H1 (cell line): ENCODE results near the gene PLXNB1. TPM values are rescaled to one million over a fixed set of nuclear protein-coding genes. Genes with fewer than 3 reads are reported as not detected.
A peak's percentile ranks its signal among the peaks of the same experiment; 100 is the strongest.

ENCODE experiments used
- CTCF ChIA-PET: fragments of 300-600 bp; sonication (Branson Sonifier 250); formaldehyde crosslinking; loops from one replicate; lab custom pipeline; 2021; ENCODE audit not compliant: partially characterized antibody; lab: Charles Lee
- POLR2A ChIA-PET: fragments of 300-600 bp; sonication (Branson Sonifier 250); formaldehyde crosslinking; loops from one replicate; lab custom pipeline; 2021; ENCODE audit warnings: inconsistent platforms; ENCODE audit not compliant: partially characterized antibody; lab: Charles Lee
- DNase-seq, 2 experiments: peaks; one replicate each; pipeline versions ENCODE4 v3.0.0 to v3.0.0-alpha.2; 2010 to 2022; ENCODE audit warnings: low spot score in 2 of 2, low read depth in 1 of 2, mixed read lengths in 1 of 2
- FAIRE-seq: peaks from 2 replicates; lab custom pipeline; 2011; peaks lifted over from hg19 to GRCh38; lab: Jason Lieb, UNC
- H2AFZ ChIP-seq: 2 replicates; pipeline ENCODE4 v1.8.1; 2012; ENCODE audit warnings: low read length, inconsistent platforms
- H2AK5ac ChIP-seq: 2 replicates; pipeline ENCODE4 v1.6.1; 2013; ENCODE audit warnings: low read depth, low read length
- H2BK120ac ChIP-seq: replicated peaks from 2 replicates; pipeline ENCODE3; 2013; ENCODE audit warnings: low read depth, low read length, inconsistent platforms
- H2BK12ac ChIP-seq: 2 replicates; pipeline ENCODE4 v1.6.1; 2013; ENCODE audit warnings: low read depth, low read length
- H2BK15ac ChIP-seq: 2 replicates; pipeline ENCODE4 v1.6.1; 2013; ENCODE audit warnings: low read length
- H2BK20ac ChIP-seq: 2 replicates; pipeline ENCODE4 v1.6.1; 2013; ENCODE audit warnings: low read length
- H2BK5ac ChIP-seq: 2 replicates; pipeline ENCODE4 v1.6.1; 2013; ENCODE audit warnings: low read depth, low read length
- H3K14ac ChIP-seq: 2 replicates; pipeline ENCODE4 v1.6.1; 2013; ENCODE audit warnings: inconsistent platforms; ENCODE audit not compliant: insufficient read length
- H3K18ac ChIP-seq: 2 replicates; pipeline ENCODE4 v1.6.1; 2013; ENCODE audit warnings: low read length; ENCODE audit errors: extremely low read depth
- H3K23ac ChIP-seq: 2 replicates; pipeline ENCODE4 v1.6.1; 2013; ENCODE audit warnings: inconsistent platforms; ENCODE audit not compliant: insufficient read length
- H3K23me2 ChIP-seq: 2 replicates; pipeline ENCODE4 v1.6.1; 2013; ENCODE audit warnings: low read depth, low read length
- H3K27ac ChIP-seq: 2 replicates; pipeline ENCODE4 v1.6.1; 2011; ENCODE audit warnings: low read depth, low read length, inconsistent platforms
- H3K27me3 ChIP-seq, 4 experiments: replicated peaks in 1 of 4; 1 replicate in 1 of 4; 2 replicates in 3 of 4; pipeline versions ENCODE4 v1.6.1 to v1.8.1; 2011 to 2013; ENCODE audit warnings: low read length in 3 of 4, mild to moderate bottlenecking in 3 of 4, inconsistent platforms in 2 of 4, mixed read lengths in 2 of 4, moderate library complexity in 1 of 4; ENCODE audit not compliant: control insufficient read depth in 3 of 4, insufficient read depth in 3 of 4; ENCODE audit errors: extremely low read depth in 1 of 4
- H3K36me3 ChIP-seq, 4 experiments: 2 replicates each; pipeline versions ENCODE4 v1.6.1 to v1.8.1; 2011 to 2013; ENCODE audit warnings: mild to moderate bottlenecking in 4 of 4, low read length in 3 of 4, moderate library complexity in 2 of 4, control low read depth in 1 of 4, inconsistent platforms in 1 of 4; ENCODE audit not compliant: insufficient read depth in 4 of 4, control insufficient read depth in 2 of 4
- H3K4ac ChIP-seq: replicated peaks from 2 replicates; pipeline ENCODE3; 2013; ENCODE audit warnings: low read length, low read depth, mixed read lengths, inconsistent platforms; ENCODE audit not compliant: insufficient read length
- H3K4me1 ChIP-seq, 4 experiments: replicated peaks in 1 of 4; 1 replicate in 1 of 4; 2 replicates in 3 of 4; pipeline versions ENCODE4 v1.6.1 to v1.8.1; 2011 to 2013; ENCODE audit warnings: low read length in 3 of 4, inconsistent platforms in 2 of 4, mixed read lengths in 1 of 4; ENCODE audit not compliant: insufficient read depth in 4 of 4, control insufficient read depth in 3 of 4
- H3K4me2 ChIP-seq, 2 experiments: 2 replicates each; pipeline versions ENCODE4 v1.6.1 to v1.8.1; 2011 to 2013; ENCODE audit warnings: low read depth in 2 of 2, low read length in 2 of 2, control low read depth in 1 of 2, inconsistent platforms in 1 of 2, mild to moderate bottlenecking in 1 of 2; ENCODE audit not compliant: insufficient read depth in 1 of 2
- H3K4me3 ChIP-seq, 4 experiments: fragments of 200-600, 300-600 bp in 1 of 4; sonication (generic), shearing (Covaris generic), sonication (Bioruptor Twin) in 1 of 4; 2 replicates each; pipeline versions ENCODE4 v1.5.1 to v1.8.1; 2011 to 2016; ENCODE audit warnings: low read length in 4 of 4, low read depth in 3 of 4, control low read depth in 2 of 4, inconsistent platforms in 2 of 4, mild to moderate bottlenecking in 2 of 4, mixed read lengths in 1 of 4, moderate library complexity in 1 of 4; ENCODE audit not compliant: insufficient read depth in 2 of 4; ENCODE audit errors: extremely low read depth in 1 of 4
- H3K56ac ChIP-seq: replicated peaks from 2 replicates; pipeline ENCODE3; 2013; ENCODE audit warnings: low read depth, mild to moderate bottlenecking, mixed read lengths, low read length, inconsistent platforms; ENCODE audit not compliant: insufficient read length
- H3K79me1 ChIP-seq: 2 replicates; pipeline ENCODE4 v1.6.1; 2013; ENCODE audit warnings: low read depth, low read length, control low read depth
- H3K79me2 ChIP-seq, 2 experiments: 2 replicates each; pipeline versions ENCODE4 v1.6.1 to v1.8.1; 2012 to 2013; ENCODE audit warnings: low read length in 2 of 2, mild to moderate bottlenecking in 2 of 2, inconsistent platforms in 1 of 2; ENCODE audit not compliant: insufficient read depth in 2 of 2, control insufficient read depth in 1 of 2
- H3K9ac ChIP-seq, 4 experiments: replicated peaks in 1 of 4; 1 replicate in 1 of 4; 2 replicates in 3 of 4; pipeline versions ENCODE4 v1.6.1 to v1.8.1; 2011 to 2013; ENCODE audit warnings: low read depth in 3 of 4, low read length in 3 of 4, control low read depth in 2 of 4, mild to moderate bottlenecking in 2 of 4, moderate library complexity in 2 of 4, inconsistent platforms in 1 of 4; ENCODE audit errors: extremely low read depth in 1 of 4
- H3K9me3 ChIP-seq, 2 experiments: 2 replicates each; pipeline versions ENCODE4 v1.6.1 to v1.8.1; 2012 to 2013; ENCODE audit warnings: mild to moderate bottlenecking in 2 of 2, moderate library complexity in 2 of 2, control low read depth in 1 of 2, inconsistent platforms in 1 of 2, low read depth in 1 of 2, low read length in 1 of 2, mixed read lengths in 1 of 2; ENCODE audit not compliant: insufficient read depth in 2 of 2
- H4K20me1 ChIP-seq, 2 experiments: replicated peaks in 1 of 2; 2 replicates each; pipeline versions ENCODE3 to v1.8.1; 2011 to 2013; ENCODE audit warnings: inconsistent platforms in 2 of 2, low read length in 2 of 2, mild to moderate bottlenecking in 1 of 2; ENCODE audit not compliant: insufficient read depth in 2 of 2, control insufficient read depth in 1 of 2
- H4K5ac ChIP-seq: 2 replicates; pipeline ENCODE4 v1.6.1; 2013; ENCODE audit warnings: low read length, low read depth, mixed read lengths, inconsistent platforms; ENCODE audit not compliant: insufficient read length
- H4K8ac ChIP-seq: 2 replicates; pipeline ENCODE4 v1.8.0; 2013; ENCODE audit warnings: mild to moderate bottlenecking, moderate library complexity, low read length, inconsistent platforms; ENCODE audit not compliant: insufficient read depth; ENCODE audit errors: extremely low read depth
- H4K91ac ChIP-seq: replicated peaks from 2 replicates; pipeline ENCODE3; 2013; ENCODE audit warnings: low read length, mixed read lengths, inconsistent platforms; ENCODE audit not compliant: insufficient read length
- POLR2A ChIP-seq, 2 experiments: IDR thresholded peaks; 1 replicate in 1 of 2; 2 replicates in 1 of 2; pipeline ENCODE4 v1.6.1; 2011; ENCODE audit warnings: low read depth in 2 of 2, low read length in 2 of 2, mild to moderate bottlenecking in 2 of 2; ENCODE audit errors: control extremely low read depth in 1 of 2
- SP2 ChIP-seq: IDR thresholded peaks from 2 replicates; pipeline ENCODE4 v1.6.1; 2012; ENCODE audit warnings: mild to moderate bottlenecking, low read length, inconsistent platforms
- WGBS, 2 experiments: shearing (Covaris generic) in 1 of 2; methylation state at CpG; one replicate each; pipeline versions ENCODE4 v1.1.6 to v1.1.7; 2013 to 2015; ENCODE audit warnings: low lambda C conversion rate in 2 of 2, mixed read lengths in 2 of 2, inconsistent platforms in 1 of 2, low coverage in 1 of 2, missing lambda C conversion rate in 1 of 2; ENCODE audit not compliant: insufficient replicate concordance in 2 of 2, insufficient coverage in 1 of 2, insufficient read length in 1 of 2; ENCODE audit errors: extremely low coverage in 1 of 2, missing lambda C conversion rate in 1 of 2; 5-methylcytosine and 5-hydroxymethylcytosine counted together
- polyA plus RNA-seq, 7 experiments: library from polyadenylated mRNA; depleted of rRNA in 3 of 7; stranded (reverse) in 5 of 7; unstranded in 2 of 7; fragments of >200 nt in 5 of 7; fragments of 200-250 nt in 2 of 7; gene quantifications; 1 replicate in 5 of 7; 2 replicates in 1 of 7; 4 replicates in 1 of 7; pipeline versions ENCODE4 v1.2.1 to v1.2.3, GENCODE V29; 2011 to 2013; ENCODE audit warnings: missing spikeins in 2 of 7, mixed read lengths in 2 of 7
- total RNA-seq: library from RNA; stranded (reverse); fragmentation: NEBNext Ultra II Directional; extraction: Animal tissue kit (Norgen Biotek cat#: 25700); gene quantifications from 2 replicates; pipeline ENCODE4 v1.2.1, GENCODE V29; 2021

Gene PLXNB1
- total and polyA plus RNA-seq, 2 of the 8 experiments (the other 6 are each of a cell fraction or from before 2014, with no cell fraction given), result 109 to 114 TPM

DNA sequence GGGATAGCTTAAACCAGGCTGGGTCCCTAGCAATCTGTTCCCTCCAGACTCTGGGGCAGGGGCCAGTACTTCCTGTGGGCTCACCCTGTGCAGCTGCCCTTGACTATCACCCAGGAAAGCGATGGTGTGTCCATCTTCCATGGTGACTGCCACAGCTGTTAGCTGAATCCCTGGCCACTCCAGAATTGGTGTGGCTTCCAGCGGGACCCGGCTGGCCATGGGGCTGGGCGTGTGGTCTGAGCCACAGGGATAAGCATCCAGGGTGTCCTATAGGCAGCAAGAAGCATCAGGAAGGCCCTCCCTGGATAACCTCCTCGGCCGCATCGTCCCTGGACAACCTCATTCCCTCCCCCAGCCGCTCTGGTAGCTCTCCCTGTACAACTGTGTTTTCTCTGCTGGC lies 7.2 kb downstream of the PLXNB1 start:
- H3K4me2 ChIP-seq, result no peak overlapping the region
- ChIA-PET POLR2A (interaction anchor here (0.6 to 31.5 kb wide), 6 partner anchors 8 to 179 kb away, joined by 3 to 650 read pairs (median 46); partner anchors contain the start of genes ATRIP, CCDC51 and TMA7), CTCF (interaction anchor here (0.6 to 6.9 kb wide), 17 partner anchors 8 to 1267 kb away, joined by 3 to 95 read pairs (median 4); partner anchors contain the start of genes CCDC51, MST1 and RNF123)
- peaks cover 42% of the 10 kb centered on the region for H3K79me1 ChIP-seq
- DNase-seq, result no peak
- no peak overlapping the region for H2AK5ac ChIP-seq
- no peak overlapping the region for H2BK20ac ChIP-seq
- H4K91ac ChIP-seq, result no peak overlapping the region
- H3K56ac ChIP-seq, result no peak overlapping the region
- H3K4me1 ChIP-seq, result peaks cover under 1 to 25% (median 8%) of the 10 kb centered on the region in 4 experiments
- no peak for TF ChIP-seq SP2
- peak in 1 of 2 experiments; percentile 27; a peak in 1 of 3 replicates for TF ChIP-seq POLR2A (IDR thresholded peaks at IDR 0.05; ENCODE audit: control extremely low read depth in 1 of 2, low read depth in 2 of 2, low read length in 2 of 2)
- no peak overlapping the region for H2AFZ ChIP-seq
- no peak overlapping the region for H3K9ac ChIP-seq
- H3K9me3 ChIP-seq, result no peaks in the 10 kb centered on the region
- H2BK5ac ChIP-seq, result no peak overlapping the region
- no peak overlapping the region for H4K5ac ChIP-seq
- no peak overlapping the region for H2BK15ac ChIP-seq
- H3K4ac ChIP-seq, result no peak overlapping the region
- WGBS, 2 experiments, result 89% methylated on average over 8 of the region's 8 CpGs; no CpG with 5 or more reads in 1 of the 2 experiments
- peaks cover 25 to 58% of the 10 kb centered on the region in 2 experiments for H3K79me2 ChIP-seq
- H3K4me3 ChIP-seq, result no peak overlapping the region
- H4K20me1 ChIP-seq, result peaks cover 28 to 53% of the 10 kb centered on the region in 2 experiments
- no peak overlapping the region for H2BK120ac ChIP-seq
- no peak overlapping the region for H2BK12ac ChIP-seq
- H3K36me3 ChIP-seq, result peaks cover 24 to 34% (median 26%) of the 10 kb centered on the region in 4 experiments; a peak in 7 of 8 replicates
- no peak overlapping the region for H3K14ac ChIP-seq
- FAIRE-seq, result no peak
- no peak overlapping the region for H4K8ac ChIP-seq
- no peak overlapping the region for H3K18ac ChIP-seq
- no peak overlapping the region for H3K27ac ChIP-seq
- no peak overlapping the region for H3K23ac ChIP-seq
- H3K23me2 ChIP-seq, result peaks cover 6% of the 10 kb centered on the region; the same call in 1 of the 2 replicates
- H3K27me3 ChIP-seq, result no peaks in the 10 kb centered on the region
